GM23338 (cell line): ENCODE measurements around the gene CLN6. TPM values are rescaled to one million over a fixed set of nuclear protein-coding genes. Genes with fewer than 3 reads are reported as not detected.

Experiments used
- ATAC-seq: fragments of 200-7000 bp; cut with Tn5 transposase; 3 replicates; pipeline ENCODE4 v1.9.1; 2020
- DNase-seq: peaks from one replicate; pipeline ENCODE4 v3.0.0-alpha.2; 2015; ENCODE audit warnings: low spot score
- H2AFZ ChIP-seq: fragments of 200-600 bp; sonication (generic); 2 replicates; pipeline ENCODE4 v1.8.0; 2016; ENCODE audit warnings: antibody characterized with exemption, mild to moderate bottlenecking, moderate library complexity
- H3F3A ChIP-seq: fragments of 200-600 bp; sonication (generic); replicated peaks from 2 replicates; pipeline ENCODE4 v1.8.0; 2017; ENCODE audit warnings: antibody characterized with exemption, mixed run types, low read depth
- H3K27ac ChIP-seq: fragments of 200-600 bp; sonication (generic); 2 replicates; pipeline ENCODE4 v1.6.1; 2016; ENCODE audit warnings: low read depth
- H3K27me3 ChIP-seq: fragments of 200-600 bp; sonication (generic); 2 replicates; pipeline ENCODE4 v1.8.0; 2016; ENCODE audit warnings: mild to moderate bottlenecking, mixed run types, moderate library complexity; ENCODE audit not compliant: insufficient read depth
- H3K36me3 ChIP-seq: fragments of 200-600 bp; sonication (generic); 2 replicates; pipeline ENCODE4 v1.8.0; 2016; ENCODE audit warnings: mild to moderate bottlenecking; ENCODE audit not compliant: insufficient read depth
- H3K4me1 ChIP-seq: fragments of 200-600 bp; sonication (generic); 2 replicates; pipeline ENCODE4 v1.8.0; 2016; ENCODE audit warnings: mild to moderate bottlenecking, moderate library complexity; ENCODE audit not compliant: insufficient read depth
- H3K4me2 ChIP-seq: fragments of 200-600 bp; sonication (generic); 2 replicates; pipeline ENCODE4 v1.7.1; 2017; ENCODE audit warnings: mixed run types
- H3K4me3 ChIP-seq: fragments of 200-600 bp; sonication (generic); 2 replicates; pipeline ENCODE4 v1.6.1; 2016; ENCODE audit warnings: mixed run types
- H3K79me2 ChIP-seq: fragments of 200-600 bp; sonication (generic); replicated peaks from 2 replicates; pipeline ENCODE4 v1.8.0; 2017; ENCODE audit warnings: mild to moderate bottlenecking; ENCODE audit not compliant: insufficient read depth
- H3K9me2 ChIP-seq: fragments of 200-600 bp; sonication (generic); 2 replicates; pipeline ENCODE4 v1.8.0; 2017; ENCODE audit not compliant: insufficient read depth
- H4K20me1 ChIP-seq: fragments of 200-600 bp; sonication (generic); replicated peaks from 2 replicates; pipeline ENCODE4 v1.8.0; 2017; ENCODE audit warnings: mild to moderate bottlenecking; ENCODE audit not compliant: insufficient read depth
- H3K27ac Mint-ChIP-seq: 2 replicates; pipeline ENCODE4 v1.8.0; 2020; ENCODE audit warnings: inconsistent platforms, mild to moderate bottlenecking, moderate library complexity, mixed read lengths
- H3K27me3 Mint-ChIP-seq: 3 replicates; pipeline ENCODE4 v1.8.0; 2022; ENCODE audit warnings: low read depth, mild to moderate bottlenecking, moderate library complexity, mixed read lengths, inconsistent platforms; ENCODE audit not compliant: insufficient read depth, poor library complexity
- H3K36me3 Mint-ChIP-seq: 3 replicates; pipeline ENCODE4 v1.8.0; 2021; ENCODE audit warnings: low read depth, mild to moderate bottlenecking, inconsistent platforms, moderate library complexity, mixed read lengths
- H3K4me1 Mint-ChIP-seq: 3 replicates; pipeline ENCODE4 v1.8.0; 2020; ENCODE audit warnings: mild to moderate bottlenecking, inconsistent platforms, mixed read lengths
- H3K4me3 Mint-ChIP-seq: 3 replicates; pipeline ENCODE4 v1.8.0; 2021; ENCODE audit warnings: moderate library complexity, mild to moderate bottlenecking, inconsistent platforms, mixed read lengths
- H3K9me3 Mint-ChIP-seq: 3 replicates; pipeline ENCODE4 v1.8.0; 2020; ENCODE audit warnings: moderate library complexity, mild to moderate bottlenecking, inconsistent platforms, mixed read lengths
- CTCF ChIP-seq, 2 experiments: fragments of 200-600 bp in 1 of 2; sonication (generic) in 1 of 2; conservative IDR thresholded peaks; 2 replicates each; pipeline versions ENCODE4 v1.5.1 to v1.6.1; 2016 to 2017; ENCODE audit warnings: antibody characterized with exemption in 2 of 2, low read depth in 2 of 2, mild to moderate bottlenecking in 2 of 2, moderate library complexity in 1 of 2
- ETS1 ChIP-seq: IDR thresholded peaks from 2 replicates; pipeline ENCODE4 v1.6.1; 2016; ENCODE audit warnings: antibody characterized with exemption
- EZH2 ChIP-seq: fragments of 200-600 bp; sonication (generic); IDR thresholded peaks from one replicate; pipeline ENCODE4 v1.8.0; 2017; ENCODE audit warnings: antibody characterized with exemption, mild to moderate bottlenecking, low read depth; ENCODE audit not compliant: unreplicated experiment
- EZH2phosphoT487 ChIP-seq: fragments of 200-600 bp; sonication (generic); IDR thresholded peaks from one replicate; pipeline ENCODE4 v1.8.1; 2018; ENCODE audit warnings: antibody characterized with exemption; ENCODE audit not compliant: unreplicated experiment
- JUNB ChIP-seq: IDR thresholded peaks from one replicate; pipeline ENCODE4 v1.6.1; 2016; ENCODE audit warnings: antibody characterized with exemption; ENCODE audit not compliant: unreplicated experiment
- NANOG ChIP-seq: IDR thresholded peaks from 2 replicates; pipeline ENCODE4 v1.6.1; 2016; ENCODE audit warnings: antibody characterized with exemption, borderline replicate concordance
- POLR2AphosphoS5 ChIP-seq: IDR thresholded peaks from 2 replicates; pipeline ENCODE4 v1.6.1; 2016; ENCODE audit warnings: antibody characterized with exemption, low read depth
- REST ChIP-seq: IDR thresholded peaks from one replicate; pipeline ENCODE4 v1.6.1; 2018; ENCODE audit warnings: antibody characterized with exemption; ENCODE audit not compliant: unreplicated experiment
- STAT1 ChIP-seq: IDR thresholded peaks from one replicate; pipeline ENCODE4 v1.6.1; 2016; ENCODE audit warnings: antibody characterized with exemption; ENCODE audit not compliant: unreplicated experiment
- ZNF114 ChIP-seq: fragments of 250-450 bp; sonication (Bioruptor Pico); IDR thresholded peaks from 2 replicates; pipeline ENCODE4 v1.5.0; 2020; ENCODE audit warnings: mild to moderate bottlenecking, moderate library complexity
- ZNF331 ChIP-seq: fragments of 250-450 bp; sonication (Bioruptor Pico); IDR thresholded peaks from 2 replicates; pipeline ENCODE4 v1.5.0; 2020; ENCODE audit warnings: low read depth, mild to moderate bottlenecking, moderate library complexity
- polyA plus RNA-seq: library from polyadenylated mRNA; unstranded; fragments of >200 nt; fragmentation: Nextera tagmentation; extraction: Ambion mirVana; gene quantifications from 2 replicates; pipeline ENCODE4 v1.2.1, GENCODE V29; 2016
- total RNA-seq: library from RNA; depleted of rRNA; stranded (reverse); fragments of >200 nt; shearing (Covaris generic); gene quantifications from 2 replicates; pipeline ENCODE4 v1.2.3, GENCODE V29; 2014

The CLN6 gene
- total and polyA plus RNA-seq, 2 experiments from 2014 or later = 20.7 to 69.5 TPM

- no peak overlapping the region for H3K4me3 ChIP-seq
- H3K4me1 ChIP-seq = no peaks in the 10 kb centered on the region
- H3K4me1 Mint-ChIP-seq = no peaks in the 10 kb centered on the region
- H4K20me1 ChIP-seq = peaks cover 31% of the 10 kb centered on the region
- peaks cover 69% of the 10 kb centered on the region for H3K79me2 ChIP-seq
- DNase-seq (no peak), ATAC-seq (no peak)
- H3K27me3 Mint-ChIP-seq = peaks cover 6% of the 10 kb centered on the region
- no peaks in the 10 kb centered on the region for H3K27me3 ChIP-seq
- peaks cover 20% of the 10 kb centered on the region for H3K9me3 Mint-ChIP-seq
- H3K36me3 ChIP-seq = peaks cover 10% of the 10 kb centered on the region; the same call in 1 of the 2 replicates
- no peak overlapping the region; the same call in 1 of the 2 replicates for H3K27ac ChIP-seq
- no peak overlapping the region for H3K4me3 Mint-ChIP-seq
- no peaks in the 10 kb centered on the region for H3K9me2 ChIP-seq
- H3K27ac Mint-ChIP-seq = no peak overlapping the region
- peaks cover 66% of the 10 kb centered on the region for H3K36me3 Mint-ChIP-seq
- H3F3A ChIP-seq = no peaks in the 10 kb centered on the region
- no peak overlapping the region for H2AFZ ChIP-seq
- no peak for TF ChIP-seq EZH2
- H3K4me2 ChIP-seq = no peak overlapping the region
These were observed 11.2 kb downstream of the CLN6 start for GRCh38 chr15:68218331-68218730.

GRCh38 chr15:68217341-68217740 lies 12.2 kb downstream of the CLN6 start:
- ATAC-seq = no peak
- TF ChIP-seq STAT1 (no peak), JUNB (no peak), CTCF (conservative IDR thresholded peaks at IDR 0.05; ENCODE audit: low read depth in 2 of 2) (no peak), ETS1 (no peak), EZH2phosphoT487 (no peak), NANOG (no peak), ZNF114 (no peak), EZH2 (no peak), POLR2AphosphoS5 (no peak), ZNF331 (CRISPR knock-in tag) (no peak), REST (no peak)

More at GRCh38 chr15:68217341-68217740, 12.2 kb downstream of the CLN6 start:
- H3K36me3 Mint-ChIP-seq = peaks cover 56% of the 10 kb centered on the region
- Histone ChIP-seq H3K9me2 (no peaks in the 10 kb centered on the region), H3K4me1 (no peaks in the 10 kb centered on the region), H3F3A (no peaks in the 10 kb centered on the region; the same call in 1 of the 2 replicates), H4K20me1 (peaks cover 38% of the 10 kb centered on the region), H2AFZ (no peak overlapping the region), H3K27ac (no peak overlapping the region), H3K27me3 (no peaks in the 10 kb centered on the region), H3K36me3 (peaks cover 10% of the 10 kb centered on the region; the same call in 1 of the 2 replicates), H3K4me3 (no peak overlapping the region), H3K79me2 (peaks cover 64% of the 10 kb centered on the region), H3K4me2 (no peak overlapping the region)
- peaks cover 10% of the 10 kb centered on the region; the same call in 2 of the 3 replicates for H3K9me3 Mint-ChIP-seq
- H3K4me1 Mint-ChIP-seq = 0 out of 3 replicates have a peak, but pooled peaks cover under 1% of the 10 kb centered on the region
- peaks cover 6% of the 10 kb centered on the region for H3K27me3 Mint-ChIP-seq
- DNase-seq = no peak
- H3K27ac Mint-ChIP-seq = no peak overlapping the region
- no peak overlapping the region for H3K4me3 Mint-ChIP-seq
